Neural crest cell (in vitro differentiated cells): Measurements from ENCODE around the gene TTYH2. TPM values are rescaled to one million over a fixed set of nuclear protein-coding genes. Genes with fewer than 3 reads are reported as not detected.

Source experiments
- DNase-seq: peaks from one replicate; pipeline ENCODE4 v3.0.0; 2021; ENCODE audit warnings: low read depth, mixed read lengths, low spot score
- H3K27ac Mint-ChIP-seq: one replicate; pipeline ENCODE4 v1.8.0; 2021; ENCODE audit warnings: mild to moderate bottlenecking, mixed read lengths; ENCODE audit not compliant: unreplicated experiment
- H3K27me3 Mint-ChIP-seq: 2 replicates; pipeline ENCODE4 v1.8.0; 2021; ENCODE audit warnings: low read depth, mild to moderate bottlenecking, mixed read lengths
- H3K36me3 Mint-ChIP-seq: 2 replicates; pipeline ENCODE4 v1.8.0; 2021; ENCODE audit warnings: low read depth, mild to moderate bottlenecking, mixed read lengths
- H3K4me1 Mint-ChIP-seq: 2 replicates; pipeline ENCODE4 v1.8.0; 2021; ENCODE audit warnings: mixed read lengths
- H3K4me3 Mint-ChIP-seq: one replicate; pipeline ENCODE4 v1.8.0; 2021; ENCODE audit warnings: mild to moderate bottlenecking, mixed read lengths
- H3K9me3 Mint-ChIP-seq: 2 replicates; pipeline ENCODE4 v1.8.0; 2021; ENCODE audit warnings: mixed read lengths
- total RNA-seq: library from RNA; stranded (reverse); gene quantifications from 2 replicates; pipeline ENCODE4 v1.2.1, GENCODE V29; 2021
- TF ChIP-seq, protein P1 (sequence below): fragments of 200-600 bp; sonication (generic); conservative IDR thresholded peaks from 2 replicates; pipeline ENCODE4 v1.5.0; 2021; ENCODE audit warnings: antibody characterized with exemption, mild to moderate bottlenecking

Gene TTYH2
- total RNA-seq, 1 donor from 2014 or later: 3.0 TPM

DNA sequence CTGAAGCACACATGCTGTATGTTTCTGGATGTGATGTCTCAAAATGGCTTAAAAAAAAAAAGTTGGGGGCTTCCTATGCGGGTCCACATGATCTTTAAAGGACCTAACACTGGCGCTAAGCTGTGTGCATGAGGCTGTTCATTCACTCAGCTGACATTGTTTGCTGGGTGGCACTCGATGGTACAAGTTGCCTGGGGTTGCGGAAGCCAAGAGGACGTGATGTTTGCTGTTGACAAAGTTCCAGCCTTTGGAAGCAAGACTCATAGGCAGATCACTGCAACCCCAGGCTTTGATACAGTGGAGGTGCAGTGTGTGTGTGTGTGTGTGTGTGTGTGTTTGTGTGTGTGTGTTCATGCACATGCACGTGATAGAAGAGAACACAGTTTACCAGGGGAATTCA lies 31.2 kb downstream of the TTYH2 start:
- Mint-ChIP-seq H3K4me3 (no peak overlapping the region), H3K27ac (no peak overlapping the region), H3K36me3 (no peaks in the 10 kb centered on the region), H3K9me3 (no peaks in the 10 kb centered on the region), H3K27me3 (no peaks in the 10 kb centered on the region), H3K4me1 (peaks cover 37% of the 10 kb centered on the region)
- TF ChIP-seq, protein P1, sequence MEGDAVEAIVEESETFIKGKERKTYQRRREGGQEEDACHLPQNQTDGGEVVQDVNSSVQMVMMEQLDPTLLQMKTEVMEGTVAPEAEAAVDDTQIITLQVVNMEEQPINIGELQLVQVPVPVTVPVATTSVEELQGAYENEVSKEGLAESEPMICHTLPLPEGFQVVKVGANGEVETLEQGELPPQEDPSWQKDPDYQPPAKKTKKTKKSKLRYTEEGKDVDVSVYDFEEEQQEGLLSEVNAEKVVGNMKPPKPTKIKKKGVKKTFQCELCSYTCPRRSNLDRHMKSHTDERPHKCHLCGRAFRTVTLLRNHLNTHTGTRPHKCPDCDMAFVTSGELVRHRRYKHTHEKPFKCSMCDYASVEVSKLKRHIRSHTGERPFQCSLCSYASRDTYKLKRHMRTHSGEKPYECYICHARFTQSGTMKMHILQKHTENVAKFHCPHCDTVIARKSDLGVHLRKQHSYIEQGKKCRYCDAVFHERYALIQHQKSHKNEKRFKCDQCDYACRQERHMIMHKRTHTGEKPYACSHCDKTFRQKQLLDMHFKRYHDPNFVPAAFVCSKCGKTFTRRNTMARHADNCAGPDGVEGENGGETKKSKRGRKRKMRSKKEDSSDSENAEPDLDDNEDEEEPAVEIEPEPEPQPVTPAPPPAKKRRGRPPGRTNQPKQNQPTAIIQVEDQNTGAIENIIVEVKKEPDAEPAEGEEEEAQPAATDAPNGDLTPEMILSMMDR: no peak
- DNase-seq: no peak

DNA sequence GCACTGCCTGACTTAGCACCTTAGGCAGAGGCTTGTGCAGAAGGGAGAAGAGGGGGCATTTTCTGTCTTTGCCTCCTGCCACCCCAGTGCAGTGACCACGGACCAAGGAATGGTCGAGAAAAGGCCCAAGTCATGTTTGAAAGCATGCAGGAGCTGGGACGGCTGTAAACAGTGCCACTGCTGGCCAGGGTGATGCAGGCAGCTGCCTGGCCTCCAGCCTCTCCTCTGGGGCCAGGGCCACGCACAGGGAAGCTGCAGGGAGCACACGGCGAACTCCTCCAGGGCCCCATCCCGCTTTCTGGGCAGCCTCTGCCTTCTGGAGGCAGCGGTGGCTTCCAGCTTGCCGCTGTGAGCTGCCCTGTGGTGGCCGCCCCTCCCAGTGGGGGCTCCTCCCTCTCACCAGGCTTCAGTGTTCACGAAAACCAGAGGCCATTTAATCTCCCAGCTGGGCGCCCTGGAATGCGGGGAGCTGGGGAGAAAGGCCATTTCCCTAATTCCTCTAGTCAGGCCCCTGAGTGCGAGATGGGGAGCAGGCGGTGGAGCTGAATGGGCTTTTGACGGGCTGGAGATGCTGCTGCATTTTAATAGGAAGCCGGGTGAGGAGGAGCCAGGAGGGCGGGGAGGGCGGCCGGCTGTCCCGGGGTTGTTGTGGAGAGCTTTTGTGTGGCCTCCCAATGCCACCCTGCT lies 31.9 kb downstream of the TTYH2 start:
- no peaks in the 10 kb centered on the region for H3K27me3 Mint-ChIP-seq
- H3K4me1 Mint-ChIP-seq: peaks cover 37% of the 10 kb centered on the region
- no peaks in the 10 kb centered on the region for H3K36me3 Mint-ChIP-seq
- peak overlapping the region; percentile 48 for H3K27ac Mint-ChIP-seq
- H3K9me3 Mint-ChIP-seq: no peaks in the 10 kb centered on the region
- TF ChIP-seq, protein P1: no peak
- H3K4me3 Mint-ChIP-seq: peak overlapping the region; percentile 64
- peak; percentile 60 for DNase-seq

DNA sequence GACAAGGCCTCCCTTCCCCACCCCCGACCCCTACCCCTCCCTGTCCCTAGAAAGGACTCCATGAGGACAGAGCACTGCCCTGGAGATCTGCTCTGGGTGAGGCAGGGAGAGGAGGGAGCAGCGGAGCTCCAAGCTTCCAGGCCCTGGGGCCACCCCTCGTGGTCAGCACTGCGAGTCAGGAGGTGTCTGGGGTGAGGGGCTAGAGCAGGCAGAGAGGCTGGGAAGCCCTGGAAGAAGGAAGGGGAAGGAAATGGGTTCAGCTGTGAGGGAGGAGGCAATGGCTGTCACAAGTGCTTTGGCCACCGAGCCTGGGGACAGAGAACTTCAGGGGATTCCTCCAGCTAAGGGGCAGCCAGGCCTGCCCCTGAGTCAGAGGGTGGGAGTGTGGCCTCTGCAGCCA lies 32.5 kb downstream of the TTYH2 start:
- no peak overlapping the region for H3K27ac Mint-ChIP-seq
- DNase-seq: no peak
- H3K27me3 Mint-ChIP-seq: no peaks in the 10 kb centered on the region
- H3K9me3 Mint-ChIP-seq: no peaks in the 10 kb centered on the region
- no peaks in the 10 kb centered on the region for H3K36me3 Mint-ChIP-seq
- no peak overlapping the region for H3K4me3 Mint-ChIP-seq
- H3K4me1 Mint-ChIP-seq: peaks cover 31% of the 10 kb centered on the region
- TF ChIP-seq, protein P1: no peak

DNA sequence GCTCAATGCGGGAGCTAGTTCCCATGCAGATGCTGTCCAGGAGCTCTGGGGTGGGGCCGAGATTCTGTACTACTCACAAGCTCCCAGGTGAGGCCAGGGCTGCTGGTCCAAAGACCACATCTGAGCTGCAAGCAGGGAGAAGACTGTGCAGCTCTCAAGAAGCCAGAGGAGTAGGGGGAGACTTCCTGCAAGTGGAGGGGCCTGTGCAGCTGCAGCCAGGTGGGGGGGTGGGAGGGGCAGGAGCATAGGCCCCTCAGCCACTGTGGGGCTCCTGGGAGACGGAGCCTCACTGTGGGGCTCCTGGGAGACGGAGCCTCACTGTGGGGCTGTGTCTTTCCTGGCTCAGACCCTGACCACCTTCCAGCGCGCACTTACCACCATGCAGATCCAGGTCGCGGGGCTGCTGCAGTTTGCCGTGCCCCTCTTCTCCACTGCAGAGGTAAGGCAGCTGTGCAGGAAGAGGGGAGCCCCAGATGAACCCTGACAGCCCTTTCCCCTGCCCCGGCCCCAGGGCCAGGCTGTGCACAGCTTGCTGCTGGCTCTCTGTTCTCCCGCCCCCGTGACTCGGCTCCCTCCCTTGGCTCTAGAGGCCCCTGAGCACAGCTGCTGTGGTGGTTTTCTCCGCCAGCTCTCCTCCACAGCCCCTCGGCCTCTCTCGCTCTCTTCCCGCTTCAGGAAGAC lies 36.4 kb downstream of the TTYH2 start:
- H3K27me3 Mint-ChIP-seq: no peaks in the 10 kb centered on the region
- DNase-seq: no peak
- TF ChIP-seq, protein P1: no peak
- H3K4me1 Mint-ChIP-seq: peaks cover 39% of the 10 kb centered on the region
- H3K36me3 Mint-ChIP-seq: no peaks in the 10 kb centered on the region
- no peak overlapping the region for H3K4me3 Mint-ChIP-seq
- H3K27ac Mint-ChIP-seq: no peak overlapping the region
- no peaks in the 10 kb centered on the region for H3K9me3 Mint-ChIP-seq

GRCh38 chr17:74250324-74250995 lies 37.1 kb downstream of the TTYH2 start:
- no peaks in the 10 kb centered on the region for H3K27me3 Mint-ChIP-seq
- peaks cover 33% of the 10 kb centered on the region for H3K4me1 Mint-ChIP-seq
- H3K9me3 Mint-ChIP-seq: no peaks in the 10 kb centered on the region
- no peak overlapping the region for H3K27ac Mint-ChIP-seq
- no peak overlapping the region for H3K4me3 Mint-ChIP-seq
- H3K36me3 Mint-ChIP-seq: no peaks in the 10 kb centered on the region
- no peak for DNase-seq
- TF ChIP-seq, protein P1: no peak
